HL-60 (cell line): ENCODE results near the gene FYN.

Experiments
- GABPA ChIP-seq: IDR thresholded peaks from 2 replicates; pipeline ENCODE4 v1.6.1; 2012; ENCODE audit warnings: low read depth
- POLR2AphosphoS5 ChIP-seq: IDR thresholded peaks from 2 replicates; pipeline ENCODE4 v1.6.1; 2012; ENCODE audit warnings: low read depth
- REST ChIP-seq: IDR thresholded peaks from 2 replicates; pipeline ENCODE4 v1.6.1; 2012; ENCODE audit warnings: low read depth; ENCODE audit not compliant: insufficient replicate concordance
- TF ChIP-seq, protein P1 (sequence below): IDR thresholded peaks from one replicate; pipeline ENCODE4 v1.5.1; 2011; ENCODE audit warnings: low read length, control low read depth, inconsistent platforms; ENCODE audit not compliant: insufficient read depth

DNA sequence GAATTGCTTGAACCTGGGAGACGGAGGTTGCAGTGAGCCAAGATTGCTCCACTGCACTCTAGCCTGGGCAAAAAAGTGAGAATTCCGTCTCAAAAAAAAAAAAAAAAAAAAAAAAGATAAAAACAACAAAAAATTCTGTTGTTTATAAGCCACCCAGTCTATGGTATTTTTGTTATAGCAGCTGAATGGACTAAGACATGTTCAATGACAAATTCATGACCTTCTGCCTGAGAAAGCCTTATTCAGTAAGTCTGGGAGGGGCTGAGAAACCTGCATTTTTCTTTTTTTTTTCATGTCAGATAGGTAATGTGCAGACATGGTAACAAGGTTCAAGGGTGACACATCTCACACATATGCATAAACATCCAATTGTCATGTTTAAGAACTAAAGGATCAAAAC lies 227.2 kb downstream of the FYN start:
- TF ChIP-seq, protein P1, sequence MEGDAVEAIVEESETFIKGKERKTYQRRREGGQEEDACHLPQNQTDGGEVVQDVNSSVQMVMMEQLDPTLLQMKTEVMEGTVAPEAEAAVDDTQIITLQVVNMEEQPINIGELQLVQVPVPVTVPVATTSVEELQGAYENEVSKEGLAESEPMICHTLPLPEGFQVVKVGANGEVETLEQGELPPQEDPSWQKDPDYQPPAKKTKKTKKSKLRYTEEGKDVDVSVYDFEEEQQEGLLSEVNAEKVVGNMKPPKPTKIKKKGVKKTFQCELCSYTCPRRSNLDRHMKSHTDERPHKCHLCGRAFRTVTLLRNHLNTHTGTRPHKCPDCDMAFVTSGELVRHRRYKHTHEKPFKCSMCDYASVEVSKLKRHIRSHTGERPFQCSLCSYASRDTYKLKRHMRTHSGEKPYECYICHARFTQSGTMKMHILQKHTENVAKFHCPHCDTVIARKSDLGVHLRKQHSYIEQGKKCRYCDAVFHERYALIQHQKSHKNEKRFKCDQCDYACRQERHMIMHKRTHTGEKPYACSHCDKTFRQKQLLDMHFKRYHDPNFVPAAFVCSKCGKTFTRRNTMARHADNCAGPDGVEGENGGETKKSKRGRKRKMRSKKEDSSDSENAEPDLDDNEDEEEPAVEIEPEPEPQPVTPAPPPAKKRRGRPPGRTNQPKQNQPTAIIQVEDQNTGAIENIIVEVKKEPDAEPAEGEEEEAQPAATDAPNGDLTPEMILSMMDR, result no peak
- TF ChIP-seq POLR2AphosphoS5 (no peak), REST (no peak), GABPA (no peak)
